GM18519 (cell line): ENCODE data around the gene FAM181B.
A peak's percentile ranks its signal among the peaks of the same experiment; 100 is the strongest.
"Not testable (repeated sequence)": the region's sequence is repeated elsewhere in the genome, so short reads cannot be mapped to it uniquely, and the experiment has no call there.

ENCODE experiments used
- ATAC-seq: cut with Tn5 transposase; IDR thresholded peaks from one replicate; pipeline ENCODE4 v1.9.1; 2021; ENCODE audit warnings: mild to moderate bottlenecking, moderate library complexity; ENCODE audit not compliant: unreplicated experiment, low FRiP score

Gene FAM181B

GRCh38 chr11:82689347-82689746 lies 44.3 kb downstream of the FAM181B start:
- not testable (repeated sequence) for ATAC-seq

- no peak for ATAC-seq
Observed at GRCh38 chr11:82686211-82686610, 47.5 kb downstream of the FAM181B start.

- no peak for ATAC-seq
Observed at GRCh38 chr11:82683029-82683428, 50.6 kb downstream of the FAM181B start.

GRCh38 chr11:82682003-82682751 lies 51.5 kb downstream of the FAM181B start:
- peak; percentile 87 for ATAC-seq

- ATAC-seq: no peak
Observed at GRCh38 chr11:82680252-82680651, 53.4 kb downstream of the FAM181B start.
